ENCODE results near the gene SMC1B. TPM values are rescaled to one million over a fixed set of nuclear protein-coding genes. Genes with fewer than 3 reads are reported as not detected.
"Not testable (repeated sequence)": the region's sequence is repeated elsewhere in the genome, so short reads cannot be mapped to it uniquely, and the experiment has no call there.

The SMC1B gene
- total RNA-seq, 1 donor from 2014 or later, result not detected

- H3K36me3 ChIP-seq, result no peaks in the 10 kb centered on the region
- peak in 1 of 2 donors; percentile 81 for DNase-seq (ENCODE audit: low spot score in 2 of 2)
- no peak overlapping the region for H3K4me3 ChIP-seq
- peak; percentile 66 to 77 (median 67) for TF ChIP-seq CTCF (IDR thresholded peaks at IDR 0.05)
- no peak overlapping the region for H3K27ac ChIP-seq
- no peaks in the 10 kb centered on the region for H3K9me3 ChIP-seq
- intact Hi-C loops (cut with DNase I), result loop anchor here (1.0 to 5.0 kb wide), 3 partner anchors 36 to 112 kb away; partner anchors contain the start of gene FBLN1
- H3K4me1 ChIP-seq, result no peaks in the 10 kb centered on the region
- no peaks in the 10 kb centered on the region for H3K27me3 ChIP-seq
Observed at GRCh38 chr22:45441138-45441537, 27.7 kb upstream of the SMC1B start.

GRCh38 chr22:45440688-45441087 is 27.3 kb upstream of the SMC1B start:
- H3K9me3 ChIP-seq; H3K4me3 ChIP-seq; H3K36me3 ChIP-seq; DNase-seq (ENCODE audit: low spot score in 2 of 2); H3K4me1 ChIP-seq; H3K27me3 ChIP-seq; H3K27ac ChIP-seq: not testable (repeated sequence)
- intact Hi-C loops (cut with DNase I), result loop anchor here (1.0 to 5.0 kb wide), 3 partner anchors 37 to 113 kb away; partner anchors contain the start of gene FBLN1

- H3K27me3 ChIP-seq, result no peaks in the 10 kb centered on the region
- DNase-seq (ENCODE audit: low spot score in 2 of 2), result no peak
- peaks cover 0 to 4% of the 10 kb centered on the region in 2 donors for H3K4me1 ChIP-seq
- intact Hi-C loops (cut with DNase I), result loop anchor here (5.0 kb wide), 2 partner anchors 101 to 126 kb away; no protein-coding TSS in a partner anchor
- H3K9me3 ChIP-seq, result no peaks in the 10 kb centered on the region
- H3K27ac ChIP-seq, result no peak overlapping the region
- H3K4me3 ChIP-seq, result no peak overlapping the region
- H3K36me3 ChIP-seq, result no peaks in the 10 kb centered on the region
- TF ChIP-seq CTCF (IDR thresholded peaks at IDR 0.05), result no peak
Observed at GRCh38 chr22:45438336-45438735, 24.9 kb upstream of the SMC1B start.

GRCh38 chr22:45436871-45437517 is 23.6 kb upstream of the SMC1B start:
- H3K4me1 ChIP-seq; H3K36me3 ChIP-seq; H3K4me3 ChIP-seq; H3K9me3 ChIP-seq; DNase-seq (ENCODE audit: low spot score in 2 of 2); H3K27ac ChIP-seq; H3K27me3 ChIP-seq: not testable (repeated sequence)
- intact Hi-C loops (cut with DNase I), result loop anchor here (5.0 kb wide), 2 partner anchors 100 to 125 kb away; no protein-coding TSS in a partner anchor

GRCh38 chr22:45435544-45436139 is 22.2 kb upstream of the SMC1B start:
- Histone ChIP-seq H3K9me3 (no peaks in the 10 kb centered on the region), H3K4me1 (peaks cover 0 to 4% of the 10 kb centered on the region in 2 donors), H3K36me3 (no peaks in the 10 kb centered on the region), H3K27ac (peak overlapping the region; percentile 63 to 75), H3K27me3 (no peaks in the 10 kb centered on the region), H3K4me3 (peak overlapping the region in 1 of 2 donors; percentile 42)
- DNase-seq (ENCODE audit: low spot score in 2 of 2), result peak; percentile 50 to 94
- TF ChIP-seq CTCF (IDR thresholded peaks at IDR 0.05), result peak; percentile 92 to 97 (median 96)
- intact Hi-C loops (cut with DNase I), result loop anchor here (1.0 to 5.0 kb wide), 3 partner anchors 98 to 166 kb away; no protein-coding TSS in a partner anchor

GRCh38 chr22:45434981-45435380 is 21.6 kb upstream of the SMC1B start:
- Histone ChIP-seq H3K4me1 (peaks cover 0 to 4% of the 10 kb centered on the region in 2 donors), H3K36me3 (no peaks in the 10 kb centered on the region), H3K27me3 (no peaks in the 10 kb centered on the region), H3K9me3 (no peaks in the 10 kb centered on the region), H3K27ac (peak overlapping the region; percentile 63 to 75), H3K4me3 (no peak overlapping the region)
- intact Hi-C loops (cut with DNase I), result loop anchor here (1.0 to 5.0 kb wide), 3 partner anchors 98 to 166 kb away; no protein-coding TSS in a partner anchor
- DNase-seq (ENCODE audit: low spot score in 2 of 2), result no peak
- no peak for TF ChIP-seq CTCF (IDR thresholded peaks at IDR 0.05)

Data from ascending aorta (tissue), 2 donors.